H1 (cell line): ENCODE data around the gene C11orf98. TPM values are rescaled to one million over a fixed set of nuclear protein-coding genes. Genes with fewer than 3 reads are reported as not detected.

ENCODE experiments used
- CTCF ChIA-PET: fragments of 300-600 bp; sonication (Branson Sonifier 250); formaldehyde crosslinking; loops from one replicate; lab custom pipeline; 2021; ENCODE audit not compliant: partially characterized antibody; lab: Charles Lee
- POLR2A ChIA-PET: fragments of 300-600 bp; sonication (Branson Sonifier 250); formaldehyde crosslinking; loops from one replicate; lab custom pipeline; 2021; ENCODE audit warnings: inconsistent platforms; ENCODE audit not compliant: partially characterized antibody; lab: Charles Lee
- DNase-seq, 2 experiments: peaks; one replicate each; pipeline versions ENCODE4 v3.0.0 to v3.0.0-alpha.2; 2010 to 2022; ENCODE audit warnings: low spot score in 2 of 2, low read depth in 1 of 2, mixed read lengths in 1 of 2
- FAIRE-seq: peaks from 2 replicates; lab custom pipeline; 2011; peaks lifted over from hg19 to GRCh38; lab: Jason Lieb, UNC
- H2AFZ ChIP-seq: 2 replicates; pipeline ENCODE4 v1.8.1; 2012; ENCODE audit warnings: low read length, inconsistent platforms
- H2AK5ac ChIP-seq: 2 replicates; pipeline ENCODE4 v1.6.1; 2013; ENCODE audit warnings: low read depth, low read length
- H2BK120ac ChIP-seq: replicated peaks from 2 replicates; pipeline ENCODE3; 2013; ENCODE audit warnings: low read depth, low read length, inconsistent platforms
- H2BK12ac ChIP-seq: 2 replicates; pipeline ENCODE4 v1.6.1; 2013; ENCODE audit warnings: low read depth, low read length
- H2BK15ac ChIP-seq: 2 replicates; pipeline ENCODE4 v1.6.1; 2013; ENCODE audit warnings: low read length
- H2BK20ac ChIP-seq: 2 replicates; pipeline ENCODE4 v1.6.1; 2013; ENCODE audit warnings: low read length
- H2BK5ac ChIP-seq: 2 replicates; pipeline ENCODE4 v1.6.1; 2013; ENCODE audit warnings: low read depth, low read length
- H3K14ac ChIP-seq: 2 replicates; pipeline ENCODE4 v1.6.1; 2013; ENCODE audit warnings: inconsistent platforms; ENCODE audit not compliant: insufficient read length
- H3K18ac ChIP-seq: 2 replicates; pipeline ENCODE4 v1.6.1; 2013; ENCODE audit warnings: low read length; ENCODE audit errors: extremely low read depth
- H3K23ac ChIP-seq: 2 replicates; pipeline ENCODE4 v1.6.1; 2013; ENCODE audit warnings: inconsistent platforms; ENCODE audit not compliant: insufficient read length
- H3K23me2 ChIP-seq: 2 replicates; pipeline ENCODE4 v1.6.1; 2013; ENCODE audit warnings: low read depth, low read length
- H3K27ac ChIP-seq: 2 replicates; pipeline ENCODE4 v1.6.1; 2011; ENCODE audit warnings: low read depth, low read length, inconsistent platforms
- H3K27me3 ChIP-seq, 4 experiments: replicated peaks in 1 of 4; 1 replicate in 1 of 4; 2 replicates in 3 of 4; pipeline versions ENCODE4 v1.6.1 to v1.8.1; 2011 to 2013; ENCODE audit warnings: low read length in 3 of 4, mild to moderate bottlenecking in 3 of 4, inconsistent platforms in 2 of 4, mixed read lengths in 2 of 4, moderate library complexity in 1 of 4; ENCODE audit not compliant: control insufficient read depth in 3 of 4, insufficient read depth in 3 of 4; ENCODE audit errors: extremely low read depth in 1 of 4
- H3K36me3 ChIP-seq, 4 experiments: 2 replicates each; pipeline versions ENCODE4 v1.6.1 to v1.8.1; 2011 to 2013; ENCODE audit warnings: mild to moderate bottlenecking in 4 of 4, low read length in 3 of 4, moderate library complexity in 2 of 4, control low read depth in 1 of 4, inconsistent platforms in 1 of 4; ENCODE audit not compliant: insufficient read depth in 4 of 4, control insufficient read depth in 2 of 4
- H3K4ac ChIP-seq: replicated peaks from 2 replicates; pipeline ENCODE3; 2013; ENCODE audit warnings: low read length, low read depth, mixed read lengths, inconsistent platforms; ENCODE audit not compliant: insufficient read length
- H3K4me1 ChIP-seq, 4 experiments: replicated peaks in 1 of 4; 1 replicate in 1 of 4; 2 replicates in 3 of 4; pipeline versions ENCODE4 v1.6.1 to v1.8.1; 2011 to 2013; ENCODE audit warnings: low read length in 3 of 4, inconsistent platforms in 2 of 4, mixed read lengths in 1 of 4; ENCODE audit not compliant: insufficient read depth in 4 of 4, control insufficient read depth in 3 of 4
- H3K4me2 ChIP-seq, 2 experiments: 2 replicates each; pipeline versions ENCODE4 v1.6.1 to v1.8.1; 2011 to 2013; ENCODE audit warnings: low read depth in 2 of 2, low read length in 2 of 2, control low read depth in 1 of 2, inconsistent platforms in 1 of 2, mild to moderate bottlenecking in 1 of 2; ENCODE audit not compliant: insufficient read depth in 1 of 2
- H3K4me3 ChIP-seq, 4 experiments: fragments of 200-600, 300-600 bp in 1 of 4; sonication (generic), shearing (Covaris generic), sonication (Bioruptor Twin) in 1 of 4; 2 replicates each; pipeline versions ENCODE4 v1.5.1 to v1.8.1; 2011 to 2016; ENCODE audit warnings: low read length in 4 of 4, low read depth in 3 of 4, control low read depth in 2 of 4, inconsistent platforms in 2 of 4, mild to moderate bottlenecking in 2 of 4, mixed read lengths in 1 of 4, moderate library complexity in 1 of 4; ENCODE audit not compliant: insufficient read depth in 2 of 4; ENCODE audit errors: extremely low read depth in 1 of 4
- H3K56ac ChIP-seq: replicated peaks from 2 replicates; pipeline ENCODE3; 2013; ENCODE audit warnings: low read depth, mild to moderate bottlenecking, mixed read lengths, low read length, inconsistent platforms; ENCODE audit not compliant: insufficient read length
- H3K79me1 ChIP-seq: 2 replicates; pipeline ENCODE4 v1.6.1; 2013; ENCODE audit warnings: low read depth, low read length, control low read depth
- H3K79me2 ChIP-seq, 2 experiments: 2 replicates each; pipeline versions ENCODE4 v1.6.1 to v1.8.1; 2012 to 2013; ENCODE audit warnings: low read length in 2 of 2, mild to moderate bottlenecking in 2 of 2, inconsistent platforms in 1 of 2; ENCODE audit not compliant: insufficient read depth in 2 of 2, control insufficient read depth in 1 of 2
- H3K9ac ChIP-seq, 4 experiments: replicated peaks in 1 of 4; 1 replicate in 1 of 4; 2 replicates in 3 of 4; pipeline versions ENCODE4 v1.6.1 to v1.8.1; 2011 to 2013; ENCODE audit warnings: low read depth in 3 of 4, low read length in 3 of 4, control low read depth in 2 of 4, mild to moderate bottlenecking in 2 of 4, moderate library complexity in 2 of 4, inconsistent platforms in 1 of 4; ENCODE audit errors: extremely low read depth in 1 of 4
- H3K9me3 ChIP-seq, 2 experiments: 2 replicates each; pipeline versions ENCODE4 v1.6.1 to v1.8.1; 2012 to 2013; ENCODE audit warnings: mild to moderate bottlenecking in 2 of 2, moderate library complexity in 2 of 2, control low read depth in 1 of 2, inconsistent platforms in 1 of 2, low read depth in 1 of 2, low read length in 1 of 2, mixed read lengths in 1 of 2; ENCODE audit not compliant: insufficient read depth in 2 of 2
- H4K20me1 ChIP-seq, 2 experiments: replicated peaks in 1 of 2; 2 replicates each; pipeline versions ENCODE3 to v1.8.1; 2011 to 2013; ENCODE audit warnings: inconsistent platforms in 2 of 2, low read length in 2 of 2, mild to moderate bottlenecking in 1 of 2; ENCODE audit not compliant: insufficient read depth in 2 of 2, control insufficient read depth in 1 of 2
- H4K5ac ChIP-seq: 2 replicates; pipeline ENCODE4 v1.6.1; 2013; ENCODE audit warnings: low read length, low read depth, mixed read lengths, inconsistent platforms; ENCODE audit not compliant: insufficient read length
- H4K8ac ChIP-seq: 2 replicates; pipeline ENCODE4 v1.8.0; 2013; ENCODE audit warnings: mild to moderate bottlenecking, moderate library complexity, low read length, inconsistent platforms; ENCODE audit not compliant: insufficient read depth; ENCODE audit errors: extremely low read depth
- H4K91ac ChIP-seq: replicated peaks from 2 replicates; pipeline ENCODE3; 2013; ENCODE audit warnings: low read length, mixed read lengths, inconsistent platforms; ENCODE audit not compliant: insufficient read length
- CEBPB ChIP-seq: IDR thresholded peaks from 2 replicates; pipeline ENCODE4 v1.6.1; 2012; ENCODE audit warnings: low read depth, low read length
- CHD1 ChIP-seq: IDR thresholded peaks from 2 replicates; pipeline ENCODE4 v1.6.1; 2012; ENCODE audit warnings: low read depth, low read length, improper control_type of control experiment
- CTBP2 ChIP-seq: IDR thresholded peaks from 2 replicates; pipeline ENCODE4 v1.7.0; 2011; ENCODE audit warnings: borderline replicate concordance, mild to moderate bottlenecking, moderate library complexity, mixed read lengths, low read length; ENCODE audit not compliant: insufficient read depth, insufficient read length
- GABPA ChIP-seq: IDR thresholded peaks from 2 replicates; pipeline ENCODE4 v1.6.1; 2011; ENCODE audit warnings: mild to moderate bottlenecking, low read length, moderate library complexity, borderline replicate concordance; ENCODE audit not compliant: insufficient read depth
- GTF2F1 ChIP-seq: IDR thresholded peaks from 2 replicates; pipeline ENCODE4 v1.6.1; 2012; ENCODE audit warnings: low read depth, low read length, improper control_type of control experiment, borderline replicate concordance
- HDAC6 ChIP-seq: IDR thresholded peaks from one replicate; pipeline ENCODE4 v1.7.1; 2012; ENCODE audit warnings: low read depth, mild to moderate bottlenecking, inconsistent platforms, low read length, moderate library complexity
- KDM1A ChIP-seq: fragments of 200-600, 300-600 bp; sonication (generic); IDR thresholded peaks from 2 replicates; pipeline ENCODE4 v1.7.1; 2016; ENCODE audit warnings: mild to moderate bottlenecking, low read length, borderline replicate concordance
- POLR2A ChIP-seq, 2 experiments: IDR thresholded peaks; 1 replicate in 1 of 2; 2 replicates in 1 of 2; pipeline ENCODE4 v1.6.1; 2011; ENCODE audit warnings: low read depth in 2 of 2, low read length in 2 of 2, mild to moderate bottlenecking in 2 of 2; ENCODE audit errors: control extremely low read depth in 1 of 2
- POU5F1 ChIP-seq: IDR thresholded peaks from 2 replicates; pipeline ENCODE4 v1.6.1; 2011; ENCODE audit warnings: low read depth, mild to moderate bottlenecking, low read length, moderate library complexity
- RBBP5 ChIP-seq: IDR thresholded peaks from 2 replicates; pipeline ENCODE4 v1.7.1; 2012; ENCODE audit warnings: low read depth, mild to moderate bottlenecking, inconsistent platforms, low read length, moderate library complexity, borderline replicate concordance
- RFX5 ChIP-seq: IDR thresholded peaks from 2 replicates; pipeline ENCODE4 v1.6.1; 2011; ENCODE audit warnings: low read depth, low read length, improper control_type of control experiment, borderline replicate concordance
- SIRT6 ChIP-seq: IDR thresholded peaks from one replicate; pipeline ENCODE4 v1.7.1; 2012; ENCODE audit warnings: low read length, inconsistent platforms
- SIX5 ChIP-seq: IDR thresholded peaks from 2 replicates; pipeline ENCODE4 v1.6.1; 2011; ENCODE audit warnings: mild to moderate bottlenecking, low read depth, low read length
- SP4 ChIP-seq: IDR thresholded peaks from 2 replicates; pipeline ENCODE4 v1.6.1; 2012; ENCODE audit warnings: low read length, inconsistent platforms
- TAF7 ChIP-seq: optimal IDR thresholded peaks from 2 replicates; pipeline ENCODE3; 2011; ENCODE audit warnings: low read depth, mild to moderate bottlenecking, inconsistent platforms, low read length, moderate library complexity, borderline replicate concordance
- WGBS, 2 experiments: shearing (Covaris generic) in 1 of 2; methylation state at CpG; one replicate each; pipeline versions ENCODE4 v1.1.6 to v1.1.7; 2013 to 2015; ENCODE audit warnings: low lambda C conversion rate in 2 of 2, mixed read lengths in 2 of 2, inconsistent platforms in 1 of 2, low coverage in 1 of 2, missing lambda C conversion rate in 1 of 2; ENCODE audit not compliant: insufficient replicate concordance in 2 of 2, insufficient coverage in 1 of 2, insufficient read length in 1 of 2; ENCODE audit errors: extremely low coverage in 1 of 2, missing lambda C conversion rate in 1 of 2; 5-methylcytosine and 5-hydroxymethylcytosine counted together
- polyA plus RNA-seq, 7 experiments: library from polyadenylated mRNA; depleted of rRNA in 3 of 7; stranded (reverse) in 5 of 7; unstranded in 2 of 7; fragments of >200 nt in 5 of 7; fragments of 200-250 nt in 2 of 7; gene quantifications; 1 replicate in 5 of 7; 2 replicates in 1 of 7; 4 replicates in 1 of 7; pipeline versions ENCODE4 v1.2.1 to v1.2.3, GENCODE V29; 2011 to 2013; ENCODE audit warnings: missing spikeins in 2 of 7, mixed read lengths in 2 of 7
- total RNA-seq: library from RNA; stranded (reverse); fragmentation: NEBNext Ultra II Directional; extraction: Animal tissue kit (Norgen Biotek cat#: 25700); gene quantifications from 2 replicates; pipeline ENCODE4 v1.2.1, GENCODE V29; 2021

The C11orf98 gene
- total and polyA plus RNA-seq, 2 of the 8 experiments (the other 6 are each of a cell fraction or from before 2014, with no cell fraction given): 68.0 to 171 TPM

- H3K9me3 ChIP-seq: no peaks in the 10 kb centered on the region
- TF ChIP-seq GABPA (no peak), KDM1A (no peak), POU5F1 (no peak), SP4 (no peak), SIRT6 (no peak), CTBP2 (no peak), RBBP5 (no peak), CHD1 (no peak), SIX5 (no peak), TAF7 (no peak), GTF2F1 (no peak), POLR2A (IDR thresholded peaks at IDR 0.05; ENCODE audit: control extremely low read depth in 1 of 2, low read depth in 2 of 2, low read length in 2 of 2) (no peak), HDAC6 (no peak), CEBPB (no peak), RFX5 (no peak)
- no peak overlapping the region for H2AFZ ChIP-seq
- H4K91ac ChIP-seq: no peak overlapping the region
- ChIA-PET CTCF (interaction anchor here (0.5 to 3.2 kb wide), 11 partner anchors 8 to 209 kb away, joined by 3 to 16 read pairs (median 5); partner anchors contain the start of genes CSKMT and EML3), POLR2A (interaction anchor here (0.7 to 61.4 kb wide), 11 partner anchors 14 to 110 kb away, joined by 3 to 2041 read pairs (median 3); partner anchors contain the start of genes BSCL2, C11orf98, CSKMT and GANAB)
- H4K5ac ChIP-seq: no peak overlapping the region
- H2AK5ac ChIP-seq: no peak overlapping the region
- FAIRE-seq (no peak), DNase-seq (no peak)
- H3K4me1 ChIP-seq: peaks cover 3 to 8% (median 6%) of the 10 kb centered on the region in 4 experiments; a peak in 5 of 7 replicates
- no peak overlapping the region for H4K8ac ChIP-seq
- H4K20me1 ChIP-seq: peaks cover 0 to 1% of the 10 kb centered on the region in 2 experiments
- H3K9ac ChIP-seq: no peak overlapping the region
- H3K18ac ChIP-seq: no peak overlapping the region
- no peak overlapping the region for H3K14ac ChIP-seq
- H3K23me2 ChIP-seq: peaks cover 4% of the 10 kb centered on the region; the same call in 1 of the 2 replicates
- H3K23ac ChIP-seq: no peak overlapping the region
- no peak overlapping the region for H2BK12ac ChIP-seq
- H2BK15ac ChIP-seq: no peak overlapping the region
- H3K27me3 ChIP-seq: no peaks in the 10 kb centered on the region
- H2BK20ac ChIP-seq: no peak overlapping the region
- peak overlapping the region in 1 of 4 experiments; percentile 98; a peak in 3 of 8 replicates for H3K4me3 ChIP-seq
- H3K79me2 ChIP-seq: peaks cover 0 to 23% of the 10 kb centered on the region in 2 experiments; a peak in 2 of 4 replicates
- peak overlapping the region; percentile 74 to 86; a peak in 2 of 4 replicates for H3K4me2 ChIP-seq
- WGBS, 2 experiments: 88% methylated on average over 6 of the region's 6 CpGs; no CpG with 5 or more reads in 1 of the 2 experiments
- H3K36me3 ChIP-seq: peaks cover 5 to 29% (median 9%) of the 10 kb centered on the region in 4 experiments; a peak in 5 of 8 replicates
- H2BK5ac ChIP-seq: no peak overlapping the region
- H3K56ac ChIP-seq: no peak overlapping the region
- no peak overlapping the region for H3K27ac ChIP-seq
- no peak overlapping the region for H3K4ac ChIP-seq
- peaks cover 9% of the 10 kb centered on the region for H3K79me1 ChIP-seq
- H2BK120ac ChIP-seq: no peak overlapping the region
Observed at GRCh38 chr11:62677156-62677555, 12.1 kb upstream of the C11orf98 start.
